Measurements from ENCODE around the gene KRT33A.

- TF ChIP-seq TAF1 (conservative IDR thresholded peaks at IDR 0.05), result no peak
- no peak for TF ChIP-seq REST (IDR thresholded peaks at IDR 0.05)
- TF ChIP-seq SP1 (IDR thresholded peaks at IDR 0.05), result no peak
- no peak for TF ChIP-seq CTCF (IDR thresholded peaks at IDR 0.05; ENCODE audit: low read depth, low read length, missing input control)
- TF ChIP-seq GABPA (IDR thresholded peaks at IDR 0.05 in 1 of 2, conservative IDR thresholded peaks at IDR 0.05 in 1 of 2), result no peak
- no peak for TF ChIP-seq EGR1 (IDR thresholded peaks at IDR 0.05; ENCODE audit: low read depth in 2 of 2)
- no peak for TF ChIP-seq FOXA1 (IDR thresholded peaks at IDR 0.05)
- TF ChIP-seq ZBTB33 (IDR thresholded peaks at IDR 0.05), result no peak
- TF ChIP-seq YY1 (IDR thresholded peaks at IDR 0.05), result no peak
- TF ChIP-seq MAX (IDR thresholded peaks at IDR 0.05), result no peak
- TF ChIP-seq JUND (IDR thresholded peaks at IDR 0.05), result no peak
- TF ChIP-seq RAD21 (IDR thresholded peaks at IDR 0.05), result no peak
- TF ChIP-seq HNF4A (conservative IDR thresholded peaks at IDR 0.05), result no peak
These were observed 7.6 kb downstream of the KRT33A start for GRCh38 chr17:41343029-41343428.
